GM12891 (cell line): ENCODE results near the gene ACOT8. TPM values are rescaled to one million over a fixed set of nuclear protein-coding genes. Genes with fewer than 3 reads are reported as not detected.
"Not testable (repeated sequence)": the region's sequence is repeated elsewhere in the genome, so short reads cannot be mapped to it uniquely, and the experiment has no call there.

ENCODE experiments used
- DNase-seq: peaks from one replicate; pipeline ENCODE4 v3.0.0; 2011; ENCODE audit warnings: low spot score; ENCODE audit not compliant: insufficient read length
- FAIRE-seq: peaks from 2 replicates; lab custom pipeline; 2011; peaks lifted over from hg19 to GRCh38; lab: Jason Lieb, UNC
- PAX5 ChIP-seq: IDR thresholded peaks from 2 replicates; pipeline ENCODE4 v1.6.1; 2011; ENCODE audit warnings: low read length, moderate library complexity, mild to moderate bottlenecking; ENCODE audit not compliant: insufficient read depth, severe bottlenecking
- POLR2A ChIP-seq: IDR thresholded peaks from 2 replicates; pipeline ENCODE4 v1.6.1; 2011; ENCODE audit warnings: low read depth, low read length, control low read depth
- POLR2AphosphoS5 ChIP-seq: IDR thresholded peaks from 2 replicates; pipeline ENCODE4 v1.6.1; 2011; ENCODE audit warnings: low read depth, low read length, control low read depth
- POU2F2 ChIP-seq: IDR thresholded peaks from 2 replicates; pipeline ENCODE4 v1.6.1; 2011; ENCODE audit warnings: low read depth, mild to moderate bottlenecking, control low read depth, low read length, moderate library complexity
- SPI1 ChIP-seq: IDR thresholded peaks from 2 replicates; pipeline ENCODE4 v1.6.1; 2011; ENCODE audit warnings: low read depth, low read length, control low read depth
- TAF1 ChIP-seq: IDR thresholded peaks from 2 replicates; pipeline ENCODE4 v1.6.1; 2011; ENCODE audit warnings: low read depth, low read length, control low read depth
- polyA plus RNA-seq: library from polyadenylated mRNA; unstranded; fragments of >200 nt; gene quantifications from one replicate; pipeline ENCODE4 v1.2.1, GENCODE V29; 2012; ENCODE audit warnings: low read depth, missing spikeins, inconsistent platforms; ENCODE audit not compliant: missing spikeins

Gene ACOT8
- polyA plus RNA-seq, result 22.8 TPM

DNA sequence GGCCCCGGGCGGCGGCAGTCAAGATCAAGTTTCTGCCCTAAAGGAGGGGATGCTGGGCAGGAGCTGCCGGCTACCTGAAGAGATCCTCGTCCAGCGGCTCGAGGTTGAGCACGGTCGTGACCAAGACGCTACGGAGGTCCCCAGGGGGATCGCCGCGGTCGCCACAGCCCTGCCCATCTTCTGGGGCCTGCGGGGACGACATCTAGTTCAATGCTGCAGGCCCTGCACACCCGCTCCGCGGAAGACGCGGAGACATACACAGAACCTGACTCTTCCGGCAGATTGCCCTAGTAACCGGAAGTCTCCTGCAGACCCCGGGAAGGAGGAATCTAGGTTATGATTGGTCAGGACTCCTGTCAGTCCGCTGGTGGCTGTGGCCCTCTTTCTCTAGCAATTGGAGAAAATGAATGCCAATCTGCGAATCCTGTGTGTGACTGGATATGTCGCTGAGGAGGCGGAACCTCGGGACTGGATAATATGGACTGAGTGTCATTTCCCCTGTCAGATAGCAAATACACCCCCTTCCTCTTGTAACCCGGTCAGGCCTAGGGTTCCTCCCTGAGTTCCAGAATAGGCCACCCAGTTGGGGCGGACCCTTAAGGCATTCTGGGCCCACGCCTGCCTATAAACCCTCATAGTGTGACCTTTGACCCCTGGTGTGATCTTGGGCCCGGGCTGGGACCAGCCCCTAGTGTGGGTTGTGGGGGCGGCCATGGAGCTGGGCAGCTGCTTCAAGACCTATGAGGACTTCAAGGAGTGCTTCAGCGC, at the start of gene ACOT8, which contains the start of gene ZSWIM3:
Gene ACOT8, minus strand, starts transcription at position 279 of the 768 bp plus-strand sequence. Its CDS starts 77 bp downstream, at position 202.
Gene ZSWIM3, plus strand, starts transcription at position 501 of the 768 bp plus-strand sequence. Its CDS starts 212 bp downstream, at position 713.
- TF ChIP-seq POU2F2, result peak; percentile 50; the same call in 1 of the 2 replicates
- TF ChIP-seq POLR2A, result peak; percentile 91
- TF ChIP-seq PAX5, result no peak
- peak; percentile 51 for TF ChIP-seq SPI1
- peak; percentile 95 for TF ChIP-seq POLR2AphosphoS5
- peak; percentile 97 for TF ChIP-seq TAF1
- FAIRE-seq, result peak; percentile 90
- peak; percentile 97 for DNase-seq

DNA sequence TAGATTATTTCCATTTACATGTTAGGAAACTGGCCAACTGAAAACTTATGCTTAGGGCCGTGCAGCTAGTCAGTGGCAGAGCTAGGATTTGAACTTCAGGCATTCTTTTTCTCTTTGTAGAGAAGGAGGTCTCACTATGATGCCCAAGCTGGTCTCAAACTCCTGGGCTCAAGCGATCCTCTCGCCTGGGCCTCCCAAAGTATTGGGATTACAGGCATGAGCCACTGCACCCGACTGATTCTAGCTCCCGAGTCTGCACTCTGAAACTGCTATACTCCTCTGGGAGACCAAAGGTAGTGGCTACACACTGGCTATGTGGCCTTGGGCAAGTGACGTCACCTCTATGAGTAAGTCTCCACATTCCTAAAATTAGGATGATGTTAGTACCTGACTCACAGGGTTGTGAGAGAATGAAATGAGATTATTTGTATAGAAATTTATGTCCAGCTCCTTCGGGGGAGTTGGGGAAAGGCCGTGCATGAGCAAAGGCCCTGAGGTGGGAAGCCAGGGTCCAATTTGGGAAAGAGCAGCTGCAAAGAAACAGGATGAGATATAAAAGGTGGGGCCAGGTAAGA, 48.4 kb upstream of the ACOT8 start:
- FAIRE-seq (no peak), DNase-seq (no peak)
- TF ChIP-seq TAF1 (no peak), POLR2AphosphoS5 (no peak), PAX5 (no peak), POU2F2 (no peak), POLR2A (no peak), SPI1 (no peak)

DNA sequence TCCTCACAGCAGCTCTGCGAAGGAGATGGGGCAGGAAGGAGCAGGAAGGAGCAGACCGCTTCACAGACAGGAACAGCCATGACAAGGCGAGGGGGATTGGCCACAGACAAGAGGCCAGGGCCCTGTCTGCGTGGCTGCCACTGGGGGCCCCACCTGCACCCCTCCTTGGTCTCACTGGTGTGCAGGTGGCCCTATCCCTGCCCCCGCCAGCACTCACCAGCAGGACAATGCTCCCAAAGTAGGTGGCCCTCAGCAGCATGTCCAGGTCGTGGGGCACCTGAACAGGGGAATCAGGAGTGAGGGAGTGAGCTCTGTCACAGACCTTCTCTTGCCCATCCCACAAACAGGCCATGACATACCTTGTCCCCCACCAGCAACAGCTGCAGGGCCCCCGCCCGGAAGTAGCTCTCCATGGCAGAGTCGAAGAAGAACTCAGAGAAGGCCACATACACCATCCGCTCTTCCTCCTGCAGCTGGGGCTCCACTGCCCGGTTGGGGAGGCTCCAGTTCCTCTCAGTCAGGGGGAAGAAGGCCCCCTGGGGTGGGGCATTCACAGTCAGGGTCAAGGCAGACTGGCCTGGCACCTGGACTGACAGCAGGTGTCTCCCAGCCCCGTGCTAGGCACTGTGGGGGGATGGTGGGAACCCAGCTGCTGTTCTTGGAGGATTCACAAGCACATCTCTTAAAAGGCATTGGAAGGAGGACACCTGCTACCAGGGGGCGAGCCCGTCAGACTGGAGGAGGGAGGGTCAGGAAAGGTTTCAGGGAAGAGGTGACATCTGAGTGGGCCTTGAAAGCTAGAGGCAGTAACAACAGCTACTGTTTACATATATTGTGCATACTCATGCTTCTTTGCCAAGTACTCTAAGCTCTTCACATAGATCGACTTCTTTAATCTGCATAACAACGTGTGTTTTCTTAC, 47.7 kb upstream of the ACOT8 start:
- FAIRE-seq, result no peak
- TF ChIP-seq SPI1, result no peak
- TF ChIP-seq POLR2A, result no peak

DNA sequence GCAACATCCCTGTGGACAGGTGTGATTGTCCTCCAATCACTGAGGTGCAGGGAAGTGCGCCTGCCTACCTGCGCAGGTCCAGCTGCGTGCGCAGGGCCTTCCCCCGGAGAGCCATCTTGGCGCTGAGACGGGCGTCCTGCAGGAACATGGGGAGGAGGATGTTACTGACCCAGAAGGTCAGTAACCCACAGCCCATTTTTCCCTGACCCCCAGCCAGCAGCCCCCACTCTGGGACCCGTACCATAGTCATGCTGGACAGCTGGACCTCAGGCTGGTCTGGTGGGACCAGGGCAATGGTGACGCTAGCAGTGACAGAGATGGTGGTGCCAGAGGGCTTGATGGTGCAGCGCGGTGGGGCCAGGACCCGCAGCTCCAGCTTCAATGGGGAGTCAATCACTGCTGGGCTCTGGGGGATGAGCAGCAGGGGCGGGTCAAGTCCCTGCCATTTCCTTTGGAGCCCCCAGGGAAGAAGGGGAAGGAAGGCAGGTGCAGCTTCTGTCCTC, 45.1 kb upstream of the ACOT8 start:
- TF ChIP-seq POU2F2, result no peak
- no peak for TF ChIP-seq TAF1
- no peak for TF ChIP-seq POLR2A
- TF ChIP-seq SPI1, result no peak
- TF ChIP-seq POLR2AphosphoS5, result no peak
- TF ChIP-seq PAX5, result no peak
- DNase-seq (no peak), FAIRE-seq (no peak)

More for the DNA sequence above, 47.7 kb upstream of the ACOT8 start:
- no peak for DNase-seq

DNA sequence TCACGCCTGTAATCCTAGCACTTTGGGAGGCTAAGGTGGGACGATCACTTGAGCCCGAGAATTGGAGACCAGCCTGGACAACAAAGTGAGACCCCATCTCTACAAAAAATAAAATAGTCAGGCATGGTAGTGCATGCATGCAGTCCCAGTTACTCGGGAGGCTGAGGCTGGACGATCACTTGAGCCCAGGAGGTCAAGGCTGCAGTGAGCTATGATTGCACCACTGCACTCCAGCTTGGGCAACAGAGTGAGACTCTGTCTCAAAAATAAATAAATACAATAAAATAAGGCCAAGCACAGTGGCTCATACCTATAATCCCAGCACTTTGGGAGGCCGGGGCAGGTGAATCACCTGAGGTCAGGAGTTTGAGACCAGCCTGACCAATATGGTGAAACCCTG, 44.1 kb upstream of the ACOT8 start:
- not testable (repeated sequence) for FAIRE-seq, DNase-seq

DNA sequence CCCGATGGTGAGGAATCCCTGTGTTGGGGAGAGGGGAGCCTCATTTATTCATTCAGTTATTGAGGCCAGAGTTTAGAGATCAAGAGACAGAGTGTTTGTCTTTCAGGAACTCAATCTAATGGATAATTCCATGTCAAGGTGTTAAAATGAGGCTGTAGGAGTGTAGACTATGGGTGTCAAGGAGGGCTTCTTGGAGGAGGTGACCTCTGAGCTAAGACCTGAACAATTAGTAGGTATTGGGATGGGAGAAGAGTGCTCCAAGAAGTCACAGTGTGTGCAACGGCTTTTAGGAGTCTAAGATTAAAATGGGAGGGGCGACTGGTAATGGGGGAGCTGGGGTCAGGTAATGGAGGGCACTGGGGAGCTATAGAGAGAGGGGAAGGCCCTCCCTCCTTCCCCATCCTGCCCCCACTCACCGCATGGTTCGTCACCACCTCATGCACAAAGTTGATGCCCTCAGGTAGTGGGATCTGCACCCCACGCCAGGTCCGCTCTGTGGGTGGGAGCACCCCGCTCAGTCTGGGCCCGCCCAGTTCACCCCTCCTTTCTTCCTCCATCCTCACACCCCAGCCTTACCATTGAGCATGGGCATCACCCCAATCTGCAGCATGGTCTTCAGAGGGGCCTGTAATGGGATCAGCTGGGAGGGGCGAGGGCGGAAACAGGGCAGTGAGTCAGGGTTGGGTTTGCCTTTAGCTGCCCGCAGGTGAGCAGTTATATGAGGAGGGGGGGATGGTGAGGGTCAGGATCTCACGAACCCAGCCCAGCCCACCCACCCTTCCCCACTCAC, 42.0 kb upstream of the ACOT8 start:
- FAIRE-seq (no peak), DNase-seq (no peak)
- TF ChIP-seq POU2F2 (no peak), POLR2AphosphoS5 (no peak), PAX5 (no peak), SPI1 (no peak), POLR2A (no peak), TAF1 (no peak)

DNA sequence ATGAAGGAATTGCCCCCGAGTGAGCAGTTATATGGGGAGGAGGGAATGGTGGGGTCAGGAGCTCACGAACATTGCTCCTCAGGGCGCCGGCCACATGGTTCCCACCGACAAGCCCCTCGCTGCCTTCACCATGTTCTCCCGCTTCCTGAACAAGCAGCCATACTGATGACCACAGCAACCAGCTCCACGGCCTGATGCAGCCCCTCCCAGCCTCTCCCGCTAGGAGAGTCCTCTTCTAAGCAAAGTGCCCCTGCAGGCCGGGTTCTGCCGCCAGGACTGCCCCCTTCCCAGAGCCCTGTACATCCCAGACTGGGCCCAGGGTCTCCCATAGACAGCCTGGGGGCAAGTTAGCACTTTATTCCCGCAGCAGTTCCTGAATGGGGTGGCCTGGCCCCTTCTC, 41.1 kb upstream of the ACOT8 start:
- DNase-seq (no peak), FAIRE-seq (no peak)
- TF ChIP-seq POU2F2 (no peak), SPI1 (no peak), POLR2AphosphoS5 (no peak), TAF1 (no peak), POLR2A (no peak), PAX5 (no peak)

DNA sequence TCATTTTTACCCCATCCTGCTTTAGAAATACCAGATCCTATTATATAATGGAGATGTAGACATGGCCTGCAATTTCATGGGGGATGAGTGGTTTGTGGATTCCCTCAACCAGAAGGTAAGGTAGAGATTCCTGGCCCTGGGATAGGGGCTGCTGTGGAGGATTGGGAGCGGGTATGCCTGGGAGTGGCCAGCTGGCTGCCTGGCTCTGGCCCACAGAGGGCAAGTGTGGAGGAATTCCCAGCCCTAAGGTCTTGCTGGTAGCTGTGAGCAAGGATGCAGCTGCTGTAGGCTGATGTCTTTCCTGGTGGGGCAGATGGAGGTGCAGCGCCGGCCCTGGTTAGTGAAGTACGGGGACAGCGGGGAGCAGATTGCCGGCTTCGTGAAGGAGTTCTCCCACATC, 40.5 kb upstream of the ACOT8 start:
- DNase-seq (no peak), FAIRE-seq (no peak)
- no peak for TF ChIP-seq SPI1
- no peak for TF ChIP-seq POLR2A
- TF ChIP-seq POLR2AphosphoS5, result no peak
- TF ChIP-seq TAF1, result no peak
- TF ChIP-seq PAX5, result no peak
- TF ChIP-seq POU2F2, result no peak

DNA sequence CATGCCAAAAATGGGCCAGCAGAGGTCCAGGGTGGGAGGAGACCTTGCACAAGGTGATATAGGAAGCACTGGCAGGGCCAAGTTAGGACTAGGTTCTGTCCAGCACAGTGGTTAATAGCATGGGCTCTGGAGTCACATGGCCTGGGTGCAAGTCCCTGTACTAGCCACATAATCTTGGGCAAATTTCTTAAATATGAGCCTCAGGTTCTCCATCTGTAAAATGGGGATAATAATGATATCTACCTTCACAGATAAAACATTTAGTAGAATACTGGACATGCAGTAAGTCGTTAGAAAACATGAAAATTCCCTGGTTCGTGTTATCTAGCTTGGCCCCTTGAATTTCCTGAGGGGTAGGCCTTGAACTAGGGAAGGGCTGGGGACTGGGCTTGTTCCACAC, 40.1 kb upstream of the ACOT8 start:
- TF ChIP-seq PAX5 (no peak), POLR2AphosphoS5 (no peak), POU2F2 (no peak), POLR2A (no peak), TAF1 (no peak), SPI1 (no peak)
- FAIRE-seq, result no peak
- DNase-seq, result no peak
